AG10803 (cell line): ENCODE results near the gene SLC2A9.
A peak's percentile ranks its signal among the peaks of the same experiment; 100 is the strongest.

Experiments used
- DNase-seq: peaks from one replicate; pipeline ENCODE4 v3.0.0; 2010; ENCODE audit warnings: low read depth
- H3K4me3 ChIP-seq: 2 replicates; pipeline ENCODE4 v1.5.1; 2011; ENCODE audit warnings: mild to moderate bottlenecking, low read length, control low read depth
- CTCF ChIP-seq: conservative IDR thresholded peaks from 2 replicates; pipeline ENCODE4 v1.5.1; 2011; ENCODE audit warnings: mild to moderate bottlenecking, low read length, control low read depth, inconsistent platforms

Gene SLC2A9

DNA sequence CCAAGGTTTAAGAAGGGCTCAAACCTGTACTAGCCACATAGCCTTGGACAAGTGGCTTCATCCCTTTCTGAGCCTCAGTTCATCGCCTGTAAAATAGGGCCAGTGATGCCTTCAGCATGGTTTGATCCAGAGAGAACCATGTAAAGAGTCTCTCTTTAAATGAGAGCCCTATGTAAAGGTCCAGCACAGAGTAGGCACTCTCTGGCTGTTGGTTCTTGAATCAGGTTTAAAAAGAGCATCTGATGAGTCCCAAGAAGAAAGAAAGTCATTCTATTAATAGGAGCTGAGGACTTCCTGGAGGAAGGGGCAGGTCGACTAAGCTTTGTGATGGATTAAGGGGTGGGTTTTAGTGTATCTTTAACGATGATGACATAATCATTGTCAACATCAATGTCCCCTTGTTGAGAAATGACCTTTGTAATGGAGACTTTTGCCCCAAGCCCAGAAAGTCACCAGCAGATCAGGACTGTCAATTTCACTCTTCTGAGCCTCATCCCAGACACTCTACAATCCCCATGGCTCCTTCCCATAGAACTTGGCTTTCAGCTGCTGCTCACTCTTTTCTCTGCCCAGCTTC lies 4.0 kb upstream of the SLC2A9 start:
- TF ChIP-seq CTCF, result no peak
- no peak overlapping the region for H3K4me3 ChIP-seq
- DNase-seq, result no peak

DNA sequence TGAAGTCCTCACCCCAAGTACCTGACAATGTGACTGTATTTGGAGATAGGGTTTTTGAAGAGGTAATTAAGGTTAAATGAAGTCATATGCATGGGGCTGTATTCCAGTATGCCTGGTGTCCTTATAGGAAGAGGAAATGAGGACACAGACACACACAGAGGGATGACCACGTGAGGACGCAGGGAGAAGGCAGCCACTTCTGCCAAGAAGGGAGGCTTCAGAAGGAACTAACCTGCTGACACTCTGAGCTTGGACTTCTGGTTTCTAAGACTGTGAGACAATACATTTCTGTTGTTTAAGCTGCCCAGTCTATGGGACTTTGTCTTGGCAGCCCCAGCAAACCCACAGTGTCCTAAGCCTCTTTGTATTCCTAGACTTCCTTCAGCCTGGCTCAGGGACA lies 3.0 kb upstream of the SLC2A9 start:
- no peak for DNase-seq
- no peak for TF ChIP-seq CTCF
- H3K4me3 ChIP-seq, result no peak overlapping the region

GRCh38 chr4:10023806-10024205 lies 2.5 kb upstream of the SLC2A9 start:
- no peak for TF ChIP-seq CTCF
- no peak overlapping the region for H3K4me3 ChIP-seq
- DNase-seq, result peak; percentile 45

- DNase-seq, result no peak
- H3K4me3 ChIP-seq, result no peak overlapping the region
- no peak for TF ChIP-seq CTCF
These were observed 1.7 kb upstream of the SLC2A9 start for GRCh38 chr4:10023050-10023419.

GRCh38 chr4:10022346-10023049 lies 1.2 kb upstream of the SLC2A9 start:
- H3K4me3 ChIP-seq, result no peak overlapping the region
- TF ChIP-seq CTCF, result no peak
- DNase-seq, result no peak

- no peak overlapping the region for H3K4me3 ChIP-seq
- DNase-seq, result no peak
These were observed 341 bp upstream of the SLC2A9 start for GRCh38 chr4:10021653-10022023.

More at GRCh38 chr4:10021653-10022023, 341 bp upstream of the SLC2A9 start:
- TF ChIP-seq CTCF, result no peak
